GM19351 (cell line): ENCODE measurements around the gene ZDHHC16.
A peak's percentile ranks its signal among the peaks of the same experiment; 100 is the strongest.
"Not testable (repeated sequence)": the region's sequence is repeated elsewhere in the genome, so short reads cannot be mapped to it uniquely, and the experiment has no call there.

Experiments used
- ATAC-seq: cut with Tn5 transposase; IDR thresholded peaks from one replicate; pipeline ENCODE4 v1.9.1; 2021; ENCODE audit warnings: mild to moderate bottlenecking, moderate library complexity; ENCODE audit not compliant: unreplicated experiment

ZDHHC16 gene

GRCh38 chr10:97445722-97446639 lies at the start of gene ZDHHC16, which contains the start of gene EXOSC1:
Gene ZDHHC16, plus strand, starts transcription at chr10:97446175. Its CDS starts 5,501 bp downstream, at chr10:97451676.
Gene EXOSC1, minus strand, starts transcription at chr10:97446006. Its CDS starts 21 bp downstream, at chr10:97445985.
- peak; percentile 95 for ATAC-seq

- no peak for ATAC-seq
These were observed 46.0 kb upstream of the ZDHHC16 start for GRCh38 chr10:97399843-97400545.

- ATAC-seq: peak; percentile 98
These were observed 45.1 kb upstream of the ZDHHC16 start, which contains the start of gene RRP12 for GRCh38 chr10:97400665-97401454. Gene RRP12, minus strand, starts transcription at chr10:97401340. Its CDS starts 109 bp downstream, at chr10:97401231.

- ATAC-seq: no peak
These were observed 44.5 kb upstream of the ZDHHC16 start for GRCh38 chr10:97401455-97401919.

GRCh38 chr10:97404044-97404443 lies 41.9 kb upstream of the ZDHHC16 start:
- ATAC-seq: no peak

- ATAC-seq: no peak
These were observed 39.9 kb upstream of the ZDHHC16 start for GRCh38 chr10:97406064-97406463.

GRCh38 chr10:97406483-97406882 lies 39.5 kb upstream of the ZDHHC16 start:
- ATAC-seq: not testable (repeated sequence)

GRCh38 chr10:97407211-97407951 lies 38.6 kb upstream of the ZDHHC16 start:
- ATAC-seq: peak; percentile 97

- ATAC-seq: no peak
These were observed 38.1 kb upstream of the ZDHHC16 start for GRCh38 chr10:97407952-97408248.

- ATAC-seq: no peak
These were observed 37.4 kb upstream of the ZDHHC16 start for GRCh38 chr10:97408496-97408992.

- ATAC-seq: no peak
These were observed 34.6 kb upstream of the ZDHHC16 start for GRCh38 chr10:97411406-97411805.

GRCh38 chr10:97412891-97413304 lies 33.1 kb upstream of the ZDHHC16 start:
- peak; percentile 80 for ATAC-seq

GRCh38 chr10:97416565-97416964 lies 29.4 kb upstream of the ZDHHC16 start:
- no peak for ATAC-seq

GRCh38 chr10:97423757-97424098 lies 22.2 kb upstream of the ZDHHC16 start:
- not testable (repeated sequence) for ATAC-seq

GRCh38 chr10:97425964-97426775 lies 19.8 kb upstream of the ZDHHC16 start, which contains the start of gene PGAM1:
Gene PGAM1, plus strand, starts transcription at chr10:97426191. Its CDS starts 117 bp downstream, at chr10:97426308.
- peak; percentile 76 for ATAC-seq

GRCh38 chr10:97426776-97427570 lies 19.0 kb upstream of the ZDHHC16 start:
- no peak for ATAC-seq

GRCh38 chr10:97427571-97428179 lies 18.3 kb upstream of the ZDHHC16 start:
- no peak for ATAC-seq

- ATAC-seq: no peak
These were observed 17.4 kb upstream of the ZDHHC16 start for GRCh38 chr10:97428572-97428981.
